GM23338 (cell line): ENCODE measurements around the gene TAS2R4. TPM values are rescaled to one million over a fixed set of nuclear protein-coding genes. Genes with fewer than 3 reads are reported as not detected.
A peak's percentile ranks its signal among the peaks of the same experiment; 100 is the strongest.

ENCODE experiments used
- ATAC-seq: fragments of 200-7000 bp; cut with Tn5 transposase; 3 replicates; pipeline ENCODE4 v1.9.1; 2020
- DNase-seq: peaks from one replicate; pipeline ENCODE4 v3.0.0-alpha.2; 2015; ENCODE audit warnings: low spot score
- H2AFZ ChIP-seq: fragments of 200-600 bp; sonication (generic); 2 replicates; pipeline ENCODE4 v1.8.0; 2016; ENCODE audit warnings: antibody characterized with exemption, mild to moderate bottlenecking, moderate library complexity
- H3F3A ChIP-seq: fragments of 200-600 bp; sonication (generic); replicated peaks from 2 replicates; pipeline ENCODE4 v1.8.0; 2017; ENCODE audit warnings: antibody characterized with exemption, mixed run types, low read depth
- H3K27ac ChIP-seq: fragments of 200-600 bp; sonication (generic); 2 replicates; pipeline ENCODE4 v1.6.1; 2016; ENCODE audit warnings: low read depth
- H3K27me3 ChIP-seq: fragments of 200-600 bp; sonication (generic); 2 replicates; pipeline ENCODE4 v1.8.0; 2016; ENCODE audit warnings: mild to moderate bottlenecking, mixed run types, moderate library complexity; ENCODE audit not compliant: insufficient read depth
- H3K36me3 ChIP-seq: fragments of 200-600 bp; sonication (generic); 2 replicates; pipeline ENCODE4 v1.8.0; 2016; ENCODE audit warnings: mild to moderate bottlenecking; ENCODE audit not compliant: insufficient read depth
- H3K4me1 ChIP-seq: fragments of 200-600 bp; sonication (generic); 2 replicates; pipeline ENCODE4 v1.8.0; 2016; ENCODE audit warnings: mild to moderate bottlenecking, moderate library complexity; ENCODE audit not compliant: insufficient read depth
- H3K4me2 ChIP-seq: fragments of 200-600 bp; sonication (generic); 2 replicates; pipeline ENCODE4 v1.7.1; 2017; ENCODE audit warnings: mixed run types
- H3K4me3 ChIP-seq: fragments of 200-600 bp; sonication (generic); 2 replicates; pipeline ENCODE4 v1.6.1; 2016; ENCODE audit warnings: mixed run types
- H3K79me2 ChIP-seq: fragments of 200-600 bp; sonication (generic); replicated peaks from 2 replicates; pipeline ENCODE4 v1.8.0; 2017; ENCODE audit warnings: mild to moderate bottlenecking; ENCODE audit not compliant: insufficient read depth
- H3K9me2 ChIP-seq: fragments of 200-600 bp; sonication (generic); 2 replicates; pipeline ENCODE4 v1.8.0; 2017; ENCODE audit not compliant: insufficient read depth
- H4K20me1 ChIP-seq: fragments of 200-600 bp; sonication (generic); replicated peaks from 2 replicates; pipeline ENCODE4 v1.8.0; 2017; ENCODE audit warnings: mild to moderate bottlenecking; ENCODE audit not compliant: insufficient read depth
- H3K27ac Mint-ChIP-seq: 2 replicates; pipeline ENCODE4 v1.8.0; 2020; ENCODE audit warnings: inconsistent platforms, mild to moderate bottlenecking, moderate library complexity, mixed read lengths
- H3K27me3 Mint-ChIP-seq: 3 replicates; pipeline ENCODE4 v1.8.0; 2022; ENCODE audit warnings: low read depth, mild to moderate bottlenecking, moderate library complexity, mixed read lengths, inconsistent platforms; ENCODE audit not compliant: insufficient read depth, poor library complexity
- H3K36me3 Mint-ChIP-seq: 3 replicates; pipeline ENCODE4 v1.8.0; 2021; ENCODE audit warnings: low read depth, mild to moderate bottlenecking, inconsistent platforms, moderate library complexity, mixed read lengths
- H3K4me1 Mint-ChIP-seq: 3 replicates; pipeline ENCODE4 v1.8.0; 2020; ENCODE audit warnings: mild to moderate bottlenecking, inconsistent platforms, mixed read lengths
- H3K4me3 Mint-ChIP-seq: 3 replicates; pipeline ENCODE4 v1.8.0; 2021; ENCODE audit warnings: moderate library complexity, mild to moderate bottlenecking, inconsistent platforms, mixed read lengths
- H3K9me3 Mint-ChIP-seq: 3 replicates; pipeline ENCODE4 v1.8.0; 2020; ENCODE audit warnings: moderate library complexity, mild to moderate bottlenecking, inconsistent platforms, mixed read lengths
- CREB1 ChIP-seq: fragments of 250-450 bp; sonication (Bioruptor Pico); IDR thresholded peaks from 2 replicates; pipeline ENCODE4 v1.5.0; 2020; ENCODE audit warnings: low read depth, mild to moderate bottlenecking, moderate library complexity
- CTCF ChIP-seq, 2 experiments: fragments of 200-600 bp in 1 of 2; sonication (generic) in 1 of 2; conservative IDR thresholded peaks; 2 replicates each; pipeline versions ENCODE4 v1.5.1 to v1.6.1; 2016 to 2017; ENCODE audit warnings: antibody characterized with exemption in 2 of 2, low read depth in 2 of 2, mild to moderate bottlenecking in 2 of 2, moderate library complexity in 1 of 2
- EZH2 ChIP-seq: fragments of 200-600 bp; sonication (generic); IDR thresholded peaks from one replicate; pipeline ENCODE4 v1.8.0; 2017; ENCODE audit warnings: antibody characterized with exemption, mild to moderate bottlenecking, low read depth; ENCODE audit not compliant: unreplicated experiment
- JUNB ChIP-seq: IDR thresholded peaks from one replicate; pipeline ENCODE4 v1.6.1; 2016; ENCODE audit warnings: antibody characterized with exemption; ENCODE audit not compliant: unreplicated experiment
- STAT1 ChIP-seq: IDR thresholded peaks from one replicate; pipeline ENCODE4 v1.6.1; 2016; ENCODE audit warnings: antibody characterized with exemption; ENCODE audit not compliant: unreplicated experiment
- ZNF114 ChIP-seq: fragments of 250-450 bp; sonication (Bioruptor Pico); IDR thresholded peaks from 2 replicates; pipeline ENCODE4 v1.5.0; 2020; ENCODE audit warnings: mild to moderate bottlenecking, moderate library complexity
- ZNF331 ChIP-seq: fragments of 250-450 bp; sonication (Bioruptor Pico); IDR thresholded peaks from 2 replicates; pipeline ENCODE4 v1.5.0; 2020; ENCODE audit warnings: low read depth, mild to moderate bottlenecking, moderate library complexity
- ZNF462 ChIP-seq: fragments of 250-450 bp; sonication (Bioruptor Pico); IDR thresholded peaks from 2 replicates; pipeline ENCODE4 v1.5.0; 2020; ENCODE audit warnings: mild to moderate bottlenecking, moderate library complexity
- polyA plus RNA-seq: library from polyadenylated mRNA; unstranded; fragments of >200 nt; fragmentation: Nextera tagmentation; extraction: Ambion mirVana; gene quantifications from 2 replicates; pipeline ENCODE4 v1.2.1, GENCODE V29; 2016
- total RNA-seq: library from RNA; depleted of rRNA; stranded (reverse); fragments of >200 nt; shearing (Covaris generic); gene quantifications from 2 replicates; pipeline ENCODE4 v1.2.3, GENCODE V29; 2014

The TAS2R4 gene
- total and polyA plus RNA-seq, 2 experiments from 2014 or later: 1.2 to 4.2 TPM

- TF ChIP-seq ZNF462 (CRISPR knock-in tag): no peak
These were observed 13.4 kb downstream of the TAS2R4 start, which contains the start of gene TAS2R5 (continued) for GRCh38 chr7:141789917-141790316.

- ATAC-seq: no peak
- H3K9me3 Mint-ChIP-seq: no peaks in the 10 kb centered on the region; the same call in 2 of the 3 replicates
- no peak overlapping the region for H3K27ac Mint-ChIP-seq
- Histone ChIP-seq H3K36me3 (peaks cover 8% of the 10 kb centered on the region; the same call in 1 of the 2 replicates), H3K27me3 (no peaks in the 10 kb centered on the region), H3K4me3 (no peak overlapping the region), H3K9me2 (no peaks in the 10 kb centered on the region), H2AFZ (no peak overlapping the region), H3K4me2 (no peak overlapping the region), H3F3A (no peaks in the 10 kb centered on the region), H3K27ac (0 out of 2 replicates have a peak overlapping the region, but pooled peaks have one; percentile 45), H4K20me1 (no peaks in the 10 kb centered on the region), H3K79me2 (no peaks in the 10 kb centered on the region), H3K4me1 (no peaks in the 10 kb centered on the region)
- H3K4me1 Mint-ChIP-seq: no peaks in the 10 kb centered on the region; the same call in 2 of the 3 replicates
- H3K36me3 Mint-ChIP-seq: no peaks in the 10 kb centered on the region; the same call in 1 of the 3 replicates
- H3K27me3 Mint-ChIP-seq: no peaks in the 10 kb centered on the region
- no peak for DNase-seq
- no peak overlapping the region for H3K4me3 Mint-ChIP-seq
- TF ChIP-seq EZH2: no peak
- no peak for TF ChIP-seq CTCF (conservative IDR thresholded peaks at IDR 0.05; ENCODE audit: low read depth in 2 of 2)
- TF ChIP-seq STAT1: no peak
- TF ChIP-seq ZNF331 (CRISPR knock-in tag): no peak
- no peak for TF ChIP-seq JUNB
- TF ChIP-seq CREB1 (CRISPR knock-in tag): no peak
- TF ChIP-seq ZNF114 (CRISPR knock-in tag): no peak
- no peak for TF ChIP-seq ZNF462 (CRISPR knock-in tag)
These were observed 16.1 kb downstream of the TAS2R4 start for GRCh38 chr7:141792526-141792925.
